Measurements from ENCODE around the gene IFNA6. TPM values are rescaled to one million over a fixed set of nuclear protein-coding genes. Genes with fewer than 3 reads are reported as not detected.

The IFNA6 gene
- total and polyA plus RNA-seq, 2 of the 8 experiments (the other 6 are each of a cell fraction or from before 2014, with no cell fraction given), result not detected

DNA sequence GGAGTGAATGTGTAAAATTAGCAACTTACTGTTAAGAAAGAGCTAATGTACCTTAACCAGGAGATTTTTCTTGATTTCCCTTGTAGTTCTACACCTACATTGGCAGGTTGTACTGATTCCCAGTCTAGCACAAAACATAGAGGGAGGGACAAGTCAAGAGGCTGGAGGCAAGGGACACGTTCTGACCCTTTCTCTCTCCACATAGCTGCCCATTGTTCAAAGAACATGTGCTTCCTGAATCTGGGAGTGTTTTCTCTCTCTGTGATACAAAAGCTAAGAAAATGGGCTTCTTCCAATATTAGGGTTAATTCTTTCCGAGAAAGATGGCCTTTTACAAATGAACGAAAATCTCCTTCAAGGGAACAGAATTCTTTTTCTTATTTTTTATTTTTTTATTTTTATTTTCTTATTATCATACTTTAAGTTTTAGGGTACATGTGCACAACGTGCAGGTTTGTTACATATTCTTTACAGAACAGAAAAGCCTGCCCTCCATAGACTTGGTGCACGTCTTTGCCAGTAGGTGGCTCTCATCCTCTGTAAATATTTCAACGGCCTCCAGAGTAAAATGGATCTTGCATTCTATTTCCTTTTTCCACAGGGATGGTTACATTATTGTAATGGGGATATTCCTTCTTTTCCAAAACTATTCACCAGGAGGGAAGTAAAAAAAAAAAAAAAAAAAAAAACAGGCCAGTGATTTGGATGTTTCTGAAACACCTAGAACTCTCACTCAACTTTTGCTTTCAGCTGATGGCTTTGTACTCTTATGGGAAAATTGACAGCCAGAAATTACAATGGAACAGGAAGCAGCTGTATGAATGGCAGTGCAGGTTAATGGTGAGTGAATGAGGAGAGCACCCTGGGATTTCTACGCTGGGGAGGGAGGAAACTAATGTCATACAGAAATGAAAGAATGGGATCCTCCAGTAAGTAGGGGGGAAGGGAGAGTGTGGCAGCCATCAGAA, 32.4 kb downstream of the IFNA6 start:
- no peak overlapping the region for H2BK20ac ChIP-seq (ENCODE audit: low read length)
- no peak overlapping the region for H2BK15ac ChIP-seq (ENCODE audit: low read length)
- H2BK5ac ChIP-seq (ENCODE audit: low read depth, low read length), result no peak overlapping the region
- H3K23me2 ChIP-seq (ENCODE audit: low read depth, low read length), result no peaks in the 10 kb centered on the region
- POLR2A ChIA-PET (ENCODE audit: partially characterized antibody), result no interaction called here
- no peak overlapping the region for H3K4me2 ChIP-seq (ENCODE audit: insufficient read depth in 1 of 2, low read depth in 2 of 2, low read length in 2 of 2)
- no peak overlapping the region for H3K4me3 ChIP-seq (ENCODE audit: extremely low read depth in 1 of 4, insufficient read depth in 2 of 4, low read depth in 3 of 4, low read length in 4 of 4)
- H3K9me3 ChIP-seq (ENCODE audit: insufficient read depth in 2 of 2, low read depth in 1 of 2, low read length in 1 of 2), result no peaks in the 10 kb centered on the region
- no peaks in the 10 kb centered on the region for H3K79me1 ChIP-seq (ENCODE audit: low read depth, low read length)
- no peaks in the 10 kb centered on the region for H4K20me1 ChIP-seq (replicated peaks in 1 of 2; ENCODE audit: control insufficient read depth in 1 of 2, insufficient read depth in 2 of 2, low read length in 2 of 2)
- WGBS, 2 experiments (ENCODE audit: extremely low coverage in 1 of 2, insufficient coverage in 1 of 2, insufficient read length in 1 of 2, insufficient replicate concordance in 2 of 2, low coverage in 1 of 2, low lambda C conversion rate in 2 of 2, missing lambda C conversion rate in 1 of 2), result 24% methylated on average over 7 of the region's 7 CpGs; no CpG with 5 or more reads in 1 of the 2 experiments
- H3K27me3 ChIP-seq (replicated peaks in 1 of 4; ENCODE audit: control insufficient read depth in 3 of 4, extremely low read depth in 1 of 4, insufficient read depth in 3 of 4, low read length in 3 of 4), result no peaks in the 10 kb centered on the region
- H3K27ac ChIP-seq (ENCODE audit: low read depth, low read length), result no peak overlapping the region
- H3K56ac ChIP-seq (replicated peaks; ENCODE audit: insufficient read length, low read depth, low read length), result no peak overlapping the region
- H3K4me1 ChIP-seq (replicated peaks in 1 of 4; ENCODE audit: control insufficient read depth in 3 of 4, insufficient read depth in 4 of 4, low read length in 3 of 4), result no peaks in the 10 kb centered on the region
- no peaks in the 10 kb centered on the region for H3K36me3 ChIP-seq (ENCODE audit: control insufficient read depth in 2 of 4, insufficient read depth in 4 of 4, low read length in 3 of 4)
- no peak overlapping the region for H4K5ac ChIP-seq (ENCODE audit: insufficient read length, low read depth, low read length)
- no peaks in the 10 kb centered on the region for H3K79me2 ChIP-seq (ENCODE audit: control insufficient read depth in 1 of 2, insufficient read depth in 2 of 2, low read length in 2 of 2)
- no peak overlapping the region for H3K18ac ChIP-seq (ENCODE audit: extremely low read depth, low read length)
- no peak overlapping the region for H2BK12ac ChIP-seq (ENCODE audit: low read depth, low read length)
- no peak overlapping the region for H3K23ac ChIP-seq (ENCODE audit: insufficient read length)
- H3K14ac ChIP-seq (ENCODE audit: insufficient read length), result no peak overlapping the region
- no peak overlapping the region for H3K4ac ChIP-seq (replicated peaks; ENCODE audit: insufficient read length, low read depth, low read length)
- H4K91ac ChIP-seq (replicated peaks; ENCODE audit: insufficient read length, low read length), result no peak overlapping the region
- FAIRE-seq, result no peak
- no peak overlapping the region for H2BK120ac ChIP-seq (replicated peaks; ENCODE audit: low read depth, low read length)
- no peak overlapping the region for H4K8ac ChIP-seq (ENCODE audit: extremely low read depth, insufficient read depth, low read length)
- CTCF ChIA-PET (ENCODE audit: partially characterized antibody), result interaction anchor here (0.6 to 3.6 kb wide), 36 partner anchors 8 to 472 kb away, joined by 3 to 20 read pairs (median 4); partner anchors contain the start of gene IFNA5
- no peak for DNase-seq (ENCODE audit: low read depth in 1 of 2, low spot score in 2 of 2)
- H3K9ac ChIP-seq (replicated peaks in 1 of 4; ENCODE audit: extremely low read depth in 1 of 4, low read depth in 3 of 4, low read length in 3 of 4), result no peak overlapping the region
- H2AFZ ChIP-seq (ENCODE audit: low read length), result peak overlapping the region; percentile 90; the same call in 1 of the 2 replicates
- no peak overlapping the region for H2AK5ac ChIP-seq (ENCODE audit: low read depth, low read length)

Data from H1 (cell line).